GM12864 (cell line): ENCODE measurements around the gene GAMT.

Experiments
- DNase-seq: peaks from one replicate; pipeline ENCODE4 v3.0.0-alpha.2; 2011; ENCODE audit warnings: low read depth
- H3K4me3 ChIP-seq: 2 replicates; pipeline ENCODE4 v1.5.1; 2011; ENCODE audit warnings: mild to moderate bottlenecking, low read depth, low read length, control low read depth
- TF ChIP-seq, protein P1 (sequence below): IDR thresholded peaks from 2 replicates; pipeline ENCODE4 v1.5.1; 2011; ENCODE audit warnings: low read depth, mild to moderate bottlenecking, moderate library complexity, low read length, control low read depth, inconsistent platforms; ENCODE audit errors: missing control alignments

GAMT gene

DNA sequence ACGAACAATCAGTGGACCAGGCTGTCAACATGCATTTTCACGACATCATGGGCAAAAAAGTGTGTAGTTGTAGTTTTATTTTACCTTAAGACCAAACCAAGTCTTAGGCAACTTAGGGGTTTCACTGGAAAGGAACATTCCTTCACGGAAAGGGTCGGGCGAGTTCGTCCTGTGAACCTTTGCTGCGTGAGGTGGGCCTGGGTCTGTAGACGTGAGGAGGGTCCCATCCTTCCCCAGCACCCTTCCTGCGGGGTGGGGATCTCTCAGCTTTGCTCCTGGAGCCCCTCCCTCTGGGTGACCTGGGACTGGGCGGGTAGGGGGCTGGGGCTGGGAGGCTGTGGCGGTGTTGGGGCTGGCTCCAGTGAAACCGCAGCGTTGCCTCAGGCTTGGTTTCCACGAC lies 24.6 kb upstream of the GAMT start:
- H3K4me3 ChIP-seq: no peak overlapping the region
- no peak for DNase-seq
- TF ChIP-seq, protein P1, sequence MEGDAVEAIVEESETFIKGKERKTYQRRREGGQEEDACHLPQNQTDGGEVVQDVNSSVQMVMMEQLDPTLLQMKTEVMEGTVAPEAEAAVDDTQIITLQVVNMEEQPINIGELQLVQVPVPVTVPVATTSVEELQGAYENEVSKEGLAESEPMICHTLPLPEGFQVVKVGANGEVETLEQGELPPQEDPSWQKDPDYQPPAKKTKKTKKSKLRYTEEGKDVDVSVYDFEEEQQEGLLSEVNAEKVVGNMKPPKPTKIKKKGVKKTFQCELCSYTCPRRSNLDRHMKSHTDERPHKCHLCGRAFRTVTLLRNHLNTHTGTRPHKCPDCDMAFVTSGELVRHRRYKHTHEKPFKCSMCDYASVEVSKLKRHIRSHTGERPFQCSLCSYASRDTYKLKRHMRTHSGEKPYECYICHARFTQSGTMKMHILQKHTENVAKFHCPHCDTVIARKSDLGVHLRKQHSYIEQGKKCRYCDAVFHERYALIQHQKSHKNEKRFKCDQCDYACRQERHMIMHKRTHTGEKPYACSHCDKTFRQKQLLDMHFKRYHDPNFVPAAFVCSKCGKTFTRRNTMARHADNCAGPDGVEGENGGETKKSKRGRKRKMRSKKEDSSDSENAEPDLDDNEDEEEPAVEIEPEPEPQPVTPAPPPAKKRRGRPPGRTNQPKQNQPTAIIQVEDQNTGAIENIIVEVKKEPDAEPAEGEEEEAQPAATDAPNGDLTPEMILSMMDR: no peak

DNA sequence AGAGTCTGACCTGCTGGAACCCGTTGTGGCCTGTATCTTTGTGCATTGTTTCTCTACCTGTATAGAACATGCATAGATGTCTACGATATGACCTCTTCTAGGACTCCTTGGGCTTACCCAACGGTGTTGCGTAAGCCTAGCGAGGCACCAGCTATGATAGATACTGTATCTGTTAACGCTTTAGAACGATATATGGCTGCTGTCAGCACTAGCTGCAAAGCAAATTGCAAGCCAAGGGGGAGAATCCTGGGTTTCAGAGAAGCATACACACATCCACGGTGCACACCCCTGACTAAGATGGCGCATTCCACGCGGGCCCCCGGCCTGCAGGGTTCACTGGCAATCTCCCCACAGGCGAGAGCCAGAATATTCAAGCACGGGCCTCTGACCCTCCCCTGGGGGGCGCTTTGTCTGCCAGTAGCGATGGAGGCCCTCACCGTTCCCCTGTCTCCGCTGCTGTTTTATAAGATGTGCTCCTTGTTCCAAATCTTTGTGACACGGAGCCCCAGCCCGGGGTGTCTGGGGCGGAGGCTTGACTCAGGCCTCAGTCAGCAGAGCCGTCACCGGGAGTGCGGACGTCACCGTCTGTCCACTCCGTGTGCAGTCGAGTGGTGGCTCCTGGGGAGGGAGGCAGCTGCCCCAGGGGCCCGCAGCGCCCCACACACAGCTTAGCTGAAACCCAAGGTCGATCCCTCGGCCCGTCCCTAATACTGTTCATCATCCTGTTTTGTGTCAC lies 23.9 kb upstream of the GAMT start:
- TF ChIP-seq, protein P1: no peak
- no peak for DNase-seq
- no peak overlapping the region for H3K4me3 ChIP-seq

- TF ChIP-seq, protein P1: no peak
- no peak overlapping the region for H3K4me3 ChIP-seq
- DNase-seq: no peak
Observed at GRCh38 chr19:1424192-1424955, 23.0 kb upstream of the GAMT start.

DNA sequence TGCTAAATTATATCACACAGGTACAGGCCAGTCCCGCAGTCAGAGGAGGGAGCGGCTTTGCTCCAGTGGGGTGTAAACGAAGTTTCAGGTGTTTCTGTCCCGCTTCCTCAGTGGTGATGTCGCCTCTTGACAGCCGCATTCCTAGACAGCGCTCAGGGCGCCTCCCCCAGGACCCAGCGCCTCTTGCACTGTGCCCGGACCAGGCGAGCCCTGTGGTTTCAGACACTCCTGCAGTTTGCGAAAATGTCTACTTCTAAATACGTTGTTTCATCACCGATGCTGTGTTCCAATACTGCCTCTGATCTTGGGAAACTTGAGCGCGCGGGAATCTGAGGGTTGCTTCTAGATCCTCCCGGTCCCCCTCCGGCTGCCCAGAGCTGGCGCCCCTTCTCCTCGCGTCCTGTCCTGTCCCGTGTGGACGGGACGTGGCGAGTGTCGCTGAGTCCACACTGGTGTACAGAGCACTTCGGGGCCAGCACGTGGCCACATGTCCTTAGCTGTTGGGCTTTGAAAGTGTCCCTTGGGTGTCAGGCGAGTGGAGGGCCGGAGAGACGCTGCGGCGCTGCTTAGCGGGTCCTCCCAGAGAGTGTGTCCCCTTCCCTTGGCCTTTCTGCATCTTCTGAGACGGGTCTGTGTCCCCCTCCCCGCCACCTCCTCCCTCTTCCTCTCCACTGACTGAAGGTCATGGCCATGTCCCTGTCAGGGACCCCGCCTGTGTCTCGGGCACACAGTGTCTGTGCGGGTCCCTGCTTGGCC lies 22.3 kb upstream of the GAMT start:
- no peak for DNase-seq
- no peak overlapping the region for H3K4me3 ChIP-seq
- TF ChIP-seq, protein P1: no peak

GRCh38 chr19:1422943-1423342 lies 21.6 kb upstream of the GAMT start:
- no peak for DNase-seq
- TF ChIP-seq, protein P1: no peak
- no peak overlapping the region for H3K4me3 ChIP-seq

GRCh38 chr19:1422360-1422759 lies 21.0 kb upstream of the GAMT start:
- TF ChIP-seq, protein P1: no peak
- DNase-seq: no peak
- H3K4me3 ChIP-seq: no peak overlapping the region
